GM21717 (cell line): ENCODE data around the gene SETDB1.

Experiments used
- ATAC-seq: cut with Tn5 transposase; IDR thresholded peaks from one replicate; pipeline ENCODE4 v1.9.1; 2021; ENCODE audit warnings: mild to moderate bottlenecking, moderate library complexity; ENCODE audit not compliant: unreplicated experiment

Gene SETDB1

DNA sequence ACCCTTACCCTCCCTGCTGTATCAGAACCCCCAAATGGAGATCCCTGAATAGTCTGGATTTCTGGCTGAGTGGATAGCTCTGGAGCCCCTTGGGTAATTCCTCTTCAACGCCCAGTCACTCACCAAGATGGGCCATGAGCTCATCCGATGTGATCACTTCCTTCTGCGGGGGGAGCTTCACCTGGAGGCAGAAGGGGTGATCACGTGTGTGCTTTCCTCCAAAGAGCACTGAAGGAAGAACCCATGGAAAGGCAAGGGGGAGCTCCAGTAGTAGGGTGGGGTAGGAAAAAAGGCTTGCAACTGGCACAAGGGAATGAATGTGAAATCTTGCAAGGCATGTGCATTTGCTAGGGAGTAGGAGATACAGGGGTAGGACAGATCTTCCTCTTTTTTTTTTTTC, 75.4 kb downstream of the SETDB1 start:
- no peak for ATAC-seq

DNA sequence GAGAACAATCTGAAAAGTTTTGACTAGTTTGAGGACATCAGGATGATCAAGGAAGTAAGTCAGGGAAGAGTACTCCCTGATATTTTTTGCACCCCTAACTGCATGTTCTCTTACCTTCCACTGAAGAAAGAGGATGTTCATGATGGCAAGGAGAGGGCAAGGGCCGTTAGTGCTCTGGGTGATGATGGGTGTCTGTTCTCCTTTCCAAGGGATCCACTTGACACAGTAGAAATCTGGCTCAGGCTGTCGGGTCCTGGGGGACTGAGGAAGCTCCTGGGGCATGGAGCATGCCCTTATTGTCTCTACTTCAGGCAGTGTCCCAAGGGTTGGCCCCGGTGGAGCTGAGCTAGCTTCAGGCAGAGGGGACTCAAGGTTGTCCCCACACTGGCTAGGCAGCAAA, 75.9 kb downstream of the SETDB1 start:
- ATAC-seq, result no peak

DNA sequence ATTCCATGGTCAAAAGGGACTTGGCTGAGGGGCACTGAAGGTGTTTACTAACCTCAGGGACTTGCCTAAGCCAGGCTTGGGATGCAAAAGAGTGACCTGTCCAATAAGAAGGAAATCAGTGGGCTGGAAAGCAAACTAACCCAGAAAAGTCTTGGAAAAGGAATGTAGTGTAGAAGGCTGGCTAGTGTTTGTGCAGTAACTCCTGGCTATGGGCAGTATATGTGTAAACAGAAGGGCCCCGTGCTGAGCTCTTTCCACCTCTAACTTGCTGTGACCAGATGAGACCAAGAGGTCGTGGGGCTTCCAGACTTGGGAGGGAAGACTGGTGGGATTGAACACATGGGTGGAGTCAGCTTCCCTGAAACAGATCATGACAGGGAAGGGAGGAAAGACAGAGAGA, 76.4 kb downstream of the SETDB1 start:
- ATAC-seq, result no peak

DNA sequence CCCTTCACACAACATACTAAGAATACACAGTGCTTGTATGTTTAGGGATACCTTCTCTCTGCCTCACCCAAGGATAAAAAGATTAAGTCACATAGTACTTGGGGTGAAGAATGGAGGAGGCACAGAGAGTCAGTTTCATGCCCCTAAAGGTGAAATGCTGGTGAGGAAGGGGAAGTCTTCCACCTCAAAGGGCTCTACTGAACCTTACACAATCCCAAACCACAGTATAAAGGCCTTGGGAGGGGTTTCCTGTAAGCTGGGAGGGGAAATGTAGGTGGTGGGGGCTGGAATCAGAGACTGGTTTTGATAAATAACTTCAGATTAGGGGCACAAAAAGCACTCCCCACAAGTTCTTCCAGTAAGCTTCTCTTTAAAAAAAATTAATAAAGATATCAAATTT, 77.0 kb downstream of the SETDB1 start:
- ATAC-seq, result no peak

DNA sequence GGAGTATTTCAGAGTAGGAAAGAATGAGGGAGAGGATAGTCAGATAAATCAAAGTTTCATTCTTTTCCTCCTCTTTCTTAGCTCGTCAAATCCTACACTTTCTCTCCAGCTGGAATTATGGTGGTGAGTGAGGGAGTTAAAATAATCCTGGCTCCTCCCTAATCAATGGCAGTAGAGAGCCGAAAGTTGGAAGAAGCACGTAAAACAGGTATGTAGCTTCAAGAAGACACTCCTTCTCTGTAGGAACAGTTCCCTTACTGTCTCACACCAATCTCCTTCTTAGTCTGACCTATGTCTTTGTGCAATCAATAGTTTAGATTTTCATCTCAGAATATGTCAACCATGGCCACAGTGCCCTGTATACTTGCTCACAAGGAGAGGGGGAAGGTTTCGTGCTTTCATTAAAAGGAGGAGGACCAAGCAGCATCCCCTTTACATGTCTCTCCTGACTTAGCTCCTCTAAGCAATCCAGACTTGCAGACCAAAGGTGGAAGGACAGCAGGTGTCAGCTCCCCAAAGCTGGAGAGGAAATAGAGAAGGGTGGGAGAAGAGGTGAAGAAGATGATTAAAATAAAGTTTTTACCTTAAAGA, 79.7 kb downstream of the SETDB1 start:
- ATAC-seq, result no peak

DNA sequence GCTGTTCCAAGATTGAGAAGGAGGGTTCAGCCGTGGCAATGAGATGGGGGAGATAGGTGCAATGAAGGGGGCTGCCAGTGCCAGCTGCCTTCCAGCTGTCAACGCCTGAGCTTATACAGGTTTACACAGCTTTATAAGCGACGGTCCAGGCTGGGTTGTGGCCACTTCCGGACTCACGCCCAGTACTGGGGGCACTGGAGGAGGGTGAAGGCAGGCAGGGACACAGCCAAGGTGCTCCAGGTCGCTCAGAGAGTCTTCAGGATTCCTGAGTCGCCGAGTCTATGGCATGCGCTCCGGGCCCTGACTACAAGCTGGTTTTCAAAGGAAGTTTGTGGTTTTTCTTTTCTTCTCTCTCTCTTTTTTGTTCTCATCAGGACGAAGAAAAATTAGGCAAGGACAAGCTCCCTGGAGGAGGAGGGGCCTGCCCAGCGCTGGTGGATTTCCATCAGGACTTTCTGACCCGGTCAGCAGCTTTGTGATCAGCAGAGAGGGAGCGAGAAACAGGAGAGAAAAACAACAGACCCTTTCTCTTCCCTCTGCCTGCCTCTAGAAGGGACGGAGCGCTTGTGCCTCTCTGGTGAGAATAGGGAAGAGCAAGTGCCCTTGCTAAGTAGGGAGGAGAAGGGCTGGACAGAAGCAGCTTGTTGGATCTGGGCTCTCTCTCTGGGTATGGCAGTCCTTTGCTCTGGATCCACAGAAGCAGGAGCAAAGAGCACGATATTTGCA, 80.3 kb downstream of the SETDB1 start, which contains the start of gene MINDY1:
Gene MINDY1 (minus strand): TSS at position 576 of the 726 bp plus-strand sequence. CDS start 4,285 bp downstream, outside the sequence.
- ATAC-seq, result peak; percentile 36

DNA sequence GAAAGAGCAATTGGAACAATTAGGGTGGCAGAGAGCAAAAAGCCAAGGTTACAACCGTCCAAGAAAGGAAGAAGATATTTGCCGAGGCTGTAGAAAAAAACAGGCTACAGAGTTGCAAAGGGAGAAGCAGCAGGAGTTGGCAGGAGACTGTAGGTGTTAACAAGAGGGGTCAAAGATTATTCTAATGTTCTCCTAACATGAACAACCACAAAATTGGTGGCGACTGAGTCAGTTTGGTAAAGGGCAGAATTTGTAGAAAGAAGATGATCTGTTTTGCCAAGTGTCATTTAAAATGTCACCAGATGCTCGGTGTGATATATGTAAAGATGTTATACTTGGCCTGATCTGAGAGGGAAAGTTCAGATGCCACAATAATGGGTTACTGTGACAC, 81.7 kb downstream of the SETDB1 start:
- ATAC-seq, result no peak

DNA sequence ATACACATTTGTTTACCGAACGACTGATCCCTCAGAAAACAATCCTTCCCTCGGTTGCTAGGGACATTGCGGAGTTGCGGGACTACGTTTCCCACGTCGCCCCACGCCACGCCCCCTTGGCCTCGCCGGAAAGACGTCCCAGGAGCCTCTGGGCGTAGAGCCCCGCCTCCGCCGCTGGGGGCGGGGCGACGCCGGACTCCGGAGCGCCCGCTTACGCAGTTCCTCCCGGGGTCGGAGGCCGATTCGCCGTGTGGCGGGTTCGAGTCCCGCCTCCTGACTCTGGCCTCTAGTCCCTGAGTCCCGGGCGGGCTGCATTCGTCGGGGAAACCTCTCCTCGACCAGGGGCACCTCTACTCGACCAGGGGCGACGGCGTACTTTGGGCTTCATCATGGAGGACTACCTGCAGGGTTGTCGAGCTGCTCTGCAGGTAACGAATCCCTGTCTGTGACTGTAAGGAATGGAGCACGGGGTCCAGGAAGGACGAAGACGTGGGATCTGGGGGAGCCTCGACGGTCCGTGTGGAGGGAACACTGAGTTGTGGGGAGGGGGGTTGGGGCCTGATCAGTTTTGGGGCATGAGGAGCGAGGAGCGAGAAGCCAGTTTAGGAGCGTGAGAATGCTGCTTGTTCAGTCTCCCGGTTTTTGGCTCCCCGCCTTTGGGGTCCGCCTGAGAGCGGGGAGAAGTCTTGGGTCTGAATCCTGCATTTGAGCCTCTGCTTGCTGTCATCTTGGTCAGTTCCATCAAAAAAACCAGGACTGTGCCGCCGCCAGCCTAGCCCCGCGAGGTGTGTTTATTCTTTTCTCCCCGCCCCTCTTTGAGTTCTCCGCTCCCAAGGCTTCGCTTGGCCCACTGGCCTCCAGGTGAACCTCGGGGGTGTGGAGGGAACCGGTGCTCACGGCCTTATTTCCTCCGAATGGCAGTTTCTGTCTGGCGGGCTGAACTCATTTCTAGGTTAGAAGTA, 82.4 kb downstream of the SETDB1 start, which contains the start of gene PRUNE1:
Gene PRUNE1 (plus strand): TSS at position 206 of the 962 bp plus-strand sequence. CDS start 184 bp downstream, at position 390.
- ATAC-seq, result peak; percentile 72

DNA sequence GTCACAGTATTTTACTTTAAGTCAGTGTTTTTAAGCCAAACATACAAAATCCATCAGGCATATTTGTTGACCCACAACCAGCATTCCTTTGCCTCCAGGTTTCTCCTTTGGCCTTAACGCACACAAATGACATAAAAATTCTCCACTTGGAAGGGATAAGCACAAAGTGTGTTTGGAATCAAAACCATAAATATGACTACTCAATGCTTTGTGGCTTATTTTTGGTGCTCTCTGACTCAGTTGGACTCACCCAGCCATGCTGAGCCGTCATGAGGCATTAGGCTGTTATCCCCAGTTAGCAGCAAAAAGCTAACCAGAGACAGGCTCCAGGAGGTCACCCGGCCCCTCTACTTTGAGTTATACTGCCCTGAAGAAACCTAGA, 83.0 kb downstream of the SETDB1 start:
- no peak for ATAC-seq

DNA sequence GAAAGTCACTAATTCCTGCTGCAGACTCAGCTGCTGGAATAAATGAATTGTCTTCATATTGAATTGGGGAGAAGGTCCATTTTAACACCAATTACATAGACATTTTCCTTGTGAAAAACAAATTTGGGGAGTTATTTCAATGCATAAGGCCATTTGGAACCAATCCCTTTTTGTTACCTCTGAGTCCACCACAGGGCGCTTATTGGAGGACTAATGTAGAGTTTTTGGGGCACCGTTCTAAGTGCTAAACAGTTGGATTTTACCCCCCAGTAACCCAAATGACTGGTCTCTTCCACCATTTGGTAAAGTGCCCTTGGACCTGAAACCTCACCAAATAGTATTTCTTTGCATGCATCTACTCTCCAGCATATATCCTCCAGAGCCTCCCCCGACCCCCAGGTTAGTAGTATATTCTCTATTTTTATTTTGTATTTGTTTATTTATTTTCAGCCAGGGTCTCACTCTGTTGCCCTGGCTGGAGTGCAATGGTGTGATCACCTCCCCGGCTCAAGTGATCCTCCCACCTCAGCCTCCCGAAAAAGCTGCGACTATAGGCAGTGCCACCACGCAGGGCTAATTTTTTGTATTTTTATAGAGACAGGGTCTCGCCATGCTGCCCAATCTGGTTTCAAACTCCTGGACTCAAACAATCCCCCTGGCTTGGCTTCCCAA, 83.6 kb downstream of the SETDB1 start:
- no peak for ATAC-seq

DNA sequence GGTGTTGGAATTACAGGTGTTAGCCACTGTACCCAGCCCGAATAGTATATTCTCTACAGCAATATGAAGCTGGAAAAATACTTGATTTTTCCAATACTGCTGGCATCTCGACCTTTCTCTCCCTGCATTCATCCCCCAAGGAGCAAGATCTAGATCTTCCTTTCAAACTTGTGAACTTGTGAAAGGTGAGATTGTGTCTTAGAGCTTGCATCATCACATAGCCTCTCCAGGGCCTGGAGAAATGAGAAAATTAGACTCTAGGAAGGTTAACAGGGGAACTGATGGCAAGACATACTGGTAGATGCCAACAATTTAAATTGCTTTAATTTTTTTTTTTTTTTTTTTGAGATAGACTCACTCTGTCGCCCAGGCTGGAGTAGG, 84.2 kb downstream of the SETDB1 start:
- ATAC-seq, result no peak

DNA sequence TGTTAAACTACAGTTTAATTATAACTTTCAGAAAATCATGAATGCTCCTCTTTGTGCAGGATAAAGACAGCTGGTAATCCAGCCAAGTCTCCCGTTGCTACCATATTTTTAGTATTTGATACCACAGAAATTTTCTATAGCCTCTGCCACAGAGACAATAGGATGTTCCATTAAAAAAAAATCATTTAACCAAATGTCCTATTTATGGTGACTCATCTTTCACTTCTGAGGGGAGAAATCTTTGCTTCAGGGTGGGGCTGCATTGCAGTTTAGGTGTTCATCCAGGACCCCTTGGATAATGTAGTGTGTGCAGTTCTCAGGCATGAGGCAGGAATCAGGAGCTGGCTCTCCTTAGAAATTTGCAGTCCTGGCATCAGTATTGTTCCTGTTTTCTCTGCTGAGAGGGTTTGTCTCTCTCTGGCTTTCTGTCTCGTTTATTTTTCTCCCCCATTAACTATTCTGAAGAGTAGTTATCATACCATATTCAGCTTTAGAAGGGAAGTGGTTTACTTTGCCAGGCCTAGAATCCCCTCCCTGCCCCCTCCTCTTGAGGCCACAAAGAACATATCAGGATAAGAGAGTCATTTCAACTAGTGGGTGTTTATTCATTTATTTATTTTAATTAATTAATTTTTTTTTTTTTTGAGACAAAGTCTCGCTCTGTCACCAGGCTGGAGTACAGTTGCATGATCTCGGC, 85.1 kb downstream of the SETDB1 start:
- ATAC-seq, result no peak

DNA sequence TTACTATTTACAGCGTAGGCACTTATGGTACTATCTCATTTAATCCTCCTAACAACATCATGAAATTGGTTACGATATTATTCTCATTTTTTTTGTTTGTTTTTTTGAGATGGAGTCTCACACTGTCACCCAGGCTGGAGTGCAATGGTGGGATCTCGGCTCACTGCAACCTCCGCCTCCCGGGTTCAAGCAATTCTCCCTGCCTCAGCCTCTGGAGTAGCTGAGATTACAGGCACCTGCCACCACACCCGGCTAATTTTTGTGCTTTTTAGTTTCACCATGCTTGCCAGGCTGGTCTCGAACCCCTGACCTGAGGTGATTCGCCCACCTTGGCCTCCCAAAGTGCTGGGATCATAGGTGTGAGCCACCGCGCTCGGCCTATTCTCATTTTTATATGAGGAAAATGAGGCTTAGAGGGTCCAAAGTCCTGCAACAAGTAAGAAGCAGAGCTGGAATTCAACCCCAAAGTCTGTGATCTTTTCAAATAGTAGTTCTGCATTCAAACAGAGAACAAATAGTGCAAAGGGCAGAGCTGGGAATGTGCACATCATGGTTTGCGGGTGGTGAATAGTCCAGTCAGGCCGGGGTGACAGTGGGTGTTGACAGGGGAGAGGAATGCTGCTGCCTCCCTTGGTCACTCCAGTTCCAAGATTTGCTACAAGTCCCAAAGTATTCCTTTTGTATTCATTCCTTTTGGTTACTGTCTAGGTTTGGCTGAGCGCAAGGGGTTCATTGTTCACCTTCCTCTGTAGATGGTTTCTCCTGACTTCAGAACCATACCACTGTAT, 86.7 kb downstream of the SETDB1 start:
- ATAC-seq, result no peak

DNA sequence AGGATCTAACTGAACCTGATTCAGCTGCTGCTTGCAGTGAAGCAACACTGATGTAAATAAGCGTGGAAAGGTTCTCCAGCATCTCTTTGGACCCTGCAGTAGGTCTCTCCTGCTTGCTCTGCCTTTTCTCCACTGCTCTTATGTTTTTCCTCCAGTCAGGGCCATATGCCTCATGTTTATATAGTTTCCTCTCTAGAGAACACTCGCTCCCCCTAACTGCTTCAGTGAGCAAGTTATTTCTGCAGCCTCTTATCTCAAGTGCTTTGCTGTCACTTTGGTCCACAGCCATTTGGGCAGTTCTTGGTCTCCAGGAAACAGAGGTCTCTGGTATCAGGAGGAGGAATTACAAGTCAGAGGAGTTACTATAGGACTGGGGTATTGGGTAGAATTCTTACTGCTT, 87.4 kb downstream of the SETDB1 start:
- no peak for ATAC-seq
